Testis (tissue), 3 donors: Measurements from ENCODE around the gene EFNA1. TPM values are rescaled to one million over a fixed set of nuclear protein-coding genes. Genes with fewer than 3 reads are reported as not detected.

Experiments
- DNase-seq: peaks from one replicate; pipeline ENCODE4 v3.0.0-alpha.2; 2019
- H3K27ac ChIP-seq, 2 donors: fragments of 200-600 bp; sonication (generic); one replicate each; pipeline ENCODE4 v1.5.1; 2019
- H3K27me3 ChIP-seq: fragments of 200-600 bp; sonication (generic); one replicate; pipeline ENCODE4 v1.5.1; 2019
- H3K36me3 ChIP-seq: fragments of 200-600 bp; sonication (generic); one replicate; pipeline ENCODE4 v1.5.1; 2017; ENCODE audit warnings: low read depth; ENCODE audit errors: missing control alignments
- H3K4me1 ChIP-seq: fragments of 200-600 bp; sonication (generic); one replicate; pipeline ENCODE4 v1.5.1; 2019
- H3K4me3 ChIP-seq, 2 donors: fragments of 200-600 bp; sonication (generic); one replicate each; pipeline ENCODE4 v1.5.1; 2017 to 2019
- H3K9me3 ChIP-seq: fragments of 200-600 bp; sonication (generic); one replicate; pipeline ENCODE4 v1.5.1; 2017
- POLR2A ChIP-seq: fragments of 450-650 bp; IDR thresholded peaks from one replicate; pipeline ENCODE4 v1.6.1; 2017; ENCODE audit warnings: antibody characterized with exemption, mild to moderate bottlenecking, moderate library complexity
- WGBS, 2 donors: methylation state at CpG; one replicate each; pipeline ENCODE4 v1.1.5; 2018; 5-methylcytosine and 5-hydroxymethylcytosine counted together
- intact Hi-C: fragments of 100-400 bp; cut with DNase I; formaldehyde crosslinking; loops from one replicate; pipeline ENCODE4 v1.15.1; 2023; ENCODE audit warnings: low total_unique reads
- polyA plus RNA-seq: library from polyadenylated mRNA; stranded (reverse); fragments of 350-450 nt; fragmentation: Illumina TruSeq; extraction: RNeasy Lipid Tissue Mini Kit (QIAGEN cat#74804); gene quantifications from one replicate; pipeline ENCODE4 v1.2.3, GENCODE V29; 2014; ENCODE audit warnings: low read depth, low replicate concordance; ENCODE audit not compliant: insufficient read depth
- total RNA-seq, 2 donors: library from RNA; depleted of rRNA; stranded (reverse); fragments of >200 nt; gene quantifications; one replicate each; pipeline ENCODE4 v1.2.3, GENCODE V29; 2016
- TF ChIP-seq, protein P1 (sequence below), 3 experiments: fragments of 450-650 bp in 2 of 3; fragments of 200-600 bp in 1 of 3; sonication (generic) in 1 of 3; IDR thresholded peaks; one replicate each; pipeline ENCODE4 v1.5.1; 2016 to 2019; ENCODE audit warnings: antibody characterized with exemption in 3 of 3, mild to moderate bottlenecking in 2 of 3, moderate library complexity in 1 of 3

EFNA1 gene
- total and polyA plus RNA-seq, 3 donors from 2014 or later = 13.0 to 14.5 (median 13.1) TPM

DNA sequence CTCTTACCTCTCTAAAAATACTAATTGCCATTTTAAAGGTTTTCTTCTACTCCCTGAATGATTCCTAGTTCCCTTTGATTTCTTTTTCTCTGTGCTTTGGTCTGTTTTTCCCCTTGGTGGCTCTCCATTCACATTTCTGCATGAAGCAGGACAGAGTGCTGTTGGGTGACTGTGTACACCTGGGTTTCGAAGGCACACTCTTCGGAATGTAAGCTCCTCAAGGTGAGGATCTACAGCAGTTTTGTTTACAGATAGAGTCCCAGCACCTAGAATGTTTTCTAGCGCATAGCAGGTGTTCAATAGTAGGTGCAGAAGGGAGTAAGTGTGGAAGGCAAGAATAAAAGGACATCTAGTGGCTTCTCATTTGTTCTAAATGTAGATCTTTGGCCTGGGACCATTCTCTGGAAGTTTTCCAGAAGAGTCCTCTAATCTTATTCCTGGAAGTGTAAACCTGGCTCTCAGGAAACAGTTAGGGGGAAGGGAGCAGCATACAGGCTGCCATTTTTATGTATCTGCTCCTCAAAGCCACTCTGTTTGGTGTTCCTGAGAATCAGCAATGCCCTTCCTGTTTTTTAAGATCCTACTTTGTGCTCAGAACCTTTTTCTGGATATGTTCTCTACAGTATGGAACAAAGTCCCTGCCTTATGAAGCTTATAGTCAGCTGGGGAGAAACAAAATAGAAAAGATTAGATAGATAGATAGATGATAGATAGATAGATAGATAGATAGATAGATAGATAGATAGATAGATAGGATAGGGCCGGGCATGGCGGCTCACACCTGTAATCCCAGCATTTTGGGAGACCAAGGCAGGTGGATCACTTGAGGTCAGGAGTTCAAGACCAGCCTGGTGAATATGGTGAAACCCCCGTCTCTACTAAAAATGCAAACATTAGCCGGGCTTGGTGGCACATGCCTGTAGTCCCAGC is 22.8 kb upstream of the EFNA1 start:
- Histone ChIP-seq H3K27me3 (no peaks in the 10 kb centered on the region), H3K4me3 (no peak overlapping the region), H3K27ac (no peak overlapping the region), H3K9me3 (no peaks in the 10 kb centered on the region), H3K36me3 (no peaks in the 10 kb centered on the region), H3K4me1 (no peaks in the 10 kb centered on the region)
- 85 to 90% methylated on average over 7 of the region's 7 CpGs for WGBS, 2 donors
- DNase-seq = no peak
- intact Hi-C loops = no loop called here
- no peak for TF ChIP-seq POLR2A
- TF ChIP-seq, protein P1, sequence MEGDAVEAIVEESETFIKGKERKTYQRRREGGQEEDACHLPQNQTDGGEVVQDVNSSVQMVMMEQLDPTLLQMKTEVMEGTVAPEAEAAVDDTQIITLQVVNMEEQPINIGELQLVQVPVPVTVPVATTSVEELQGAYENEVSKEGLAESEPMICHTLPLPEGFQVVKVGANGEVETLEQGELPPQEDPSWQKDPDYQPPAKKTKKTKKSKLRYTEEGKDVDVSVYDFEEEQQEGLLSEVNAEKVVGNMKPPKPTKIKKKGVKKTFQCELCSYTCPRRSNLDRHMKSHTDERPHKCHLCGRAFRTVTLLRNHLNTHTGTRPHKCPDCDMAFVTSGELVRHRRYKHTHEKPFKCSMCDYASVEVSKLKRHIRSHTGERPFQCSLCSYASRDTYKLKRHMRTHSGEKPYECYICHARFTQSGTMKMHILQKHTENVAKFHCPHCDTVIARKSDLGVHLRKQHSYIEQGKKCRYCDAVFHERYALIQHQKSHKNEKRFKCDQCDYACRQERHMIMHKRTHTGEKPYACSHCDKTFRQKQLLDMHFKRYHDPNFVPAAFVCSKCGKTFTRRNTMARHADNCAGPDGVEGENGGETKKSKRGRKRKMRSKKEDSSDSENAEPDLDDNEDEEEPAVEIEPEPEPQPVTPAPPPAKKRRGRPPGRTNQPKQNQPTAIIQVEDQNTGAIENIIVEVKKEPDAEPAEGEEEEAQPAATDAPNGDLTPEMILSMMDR (IDR thresholded peaks at IDR 0.05) = no peak

- TF ChIP-seq, protein P1 (IDR thresholded peaks at IDR 0.05) = no peak
- no peak for TF ChIP-seq POLR2A
- no peak for DNase-seq
- no peaks in the 10 kb centered on the region for H3K4me1 ChIP-seq
- H3K36me3 ChIP-seq = no peaks in the 10 kb centered on the region
- no peaks in the 10 kb centered on the region for H3K27me3 ChIP-seq
- no peaks in the 10 kb centered on the region for H3K9me3 ChIP-seq
- H3K27ac ChIP-seq = no peak overlapping the region
- intact Hi-C loops = no loop called here
- 61 to 72% methylated on average over 7 of the region's 7 CpGs for WGBS, 2 donors
- H3K4me3 ChIP-seq = no peak overlapping the region
Measured at GRCh38 chr1:155105604-155106011, 22.1 kb upstream of the EFNA1 start.

GRCh38 chr1:155106862-155107261 is 20.8 kb upstream of the EFNA1 start:
- no peak overlapping the region for H3K27ac ChIP-seq
- TF ChIP-seq, protein P1 (IDR thresholded peaks at IDR 0.05) = no peak
- no peak for TF ChIP-seq POLR2A
- no peak for DNase-seq
- no peaks in the 10 kb centered on the region for H3K4me1 ChIP-seq
- WGBS, 2 donors = 74 to 77% methylated on average over 6 of the region's 6 CpGs
- H3K9me3 ChIP-seq = no peaks in the 10 kb centered on the region
- no peaks in the 10 kb centered on the region for H3K27me3 ChIP-seq
- no peak overlapping the region for H3K4me3 ChIP-seq
- intact Hi-C loops = no loop called here
- H3K36me3 ChIP-seq = no peaks in the 10 kb centered on the region

- TF ChIP-seq POLR2A = no peak
- TF ChIP-seq, protein P1 (IDR thresholded peaks at IDR 0.05) = no peak
- Histone ChIP-seq H3K4me3 (no peak overlapping the region), H3K27ac (no peak overlapping the region), H3K27me3 (no peaks in the 10 kb centered on the region), H3K36me3 (no peaks in the 10 kb centered on the region), H3K4me1 (no peaks in the 10 kb centered on the region), H3K9me3 (no peaks in the 10 kb centered on the region)
- WGBS, 2 donors = 79 to 81% methylated on average over 11 to 12 of the region's 12 CpGs
- intact Hi-C loops = no loop called here
- DNase-seq = no peak
Measured at GRCh38 chr1:155107309-155108264, 20.1 kb upstream of the EFNA1 start.
